CD8-positive, alpha-beta memory T cell (primary cell): ENCODE data around the gene ALKBH3. TPM values are rescaled to one million over a fixed set of nuclear protein-coding genes. Genes with fewer than 3 reads are reported as not detected.

ENCODE experiments used
- CTCF ChIA-PET: fragments of 350-600 bp; sonication (Branson Sonifier 250); formaldehyde crosslinking; loops from one replicate; lab custom pipeline; 2021; ENCODE audit warnings: antibody characterized with exemption; lab: Charles Lee
- POLR2A ChIA-PET: fragments of 350-600 bp; sonication (Branson Sonifier 250); formaldehyde crosslinking; loops from one replicate; lab custom pipeline; 2021; ENCODE audit warnings: antibody characterized with exemption; lab: Charles Lee
- DNase-seq, 5 donors: peaks; one replicate each; pipeline versions ENCODE4 v3.0.0 to v3.0.0-alpha.2; 2020 to 2022; ENCODE audit warnings: mixed read lengths in 1 of 5
- H3K27ac ChIP-seq: one replicate; pipeline ENCODE4 v1.7.0; 2013; ENCODE audit warnings: low read depth, mild to moderate bottlenecking, low read length, moderate library complexity
- H3K27me3 ChIP-seq: 2 replicates; pipeline ENCODE4 v1.7.0; 2013; ENCODE audit warnings: low read length, mild to moderate bottlenecking; ENCODE audit not compliant: insufficient read depth, poor library complexity, severe bottlenecking
- H3K36me3 ChIP-seq: 2 replicates; pipeline ENCODE4 v1.7.0; 2013; ENCODE audit warnings: mild to moderate bottlenecking, low read length, moderate library complexity; ENCODE audit not compliant: insufficient read depth
- H3K4me1 ChIP-seq: 2 replicates; pipeline ENCODE4 v1.7.0; 2013; ENCODE audit warnings: mild to moderate bottlenecking, low read length, moderate library complexity; ENCODE audit not compliant: insufficient read depth
- H3K4me3 ChIP-seq: 2 replicates; pipeline ENCODE4 v1.7.0; 2013; ENCODE audit warnings: mild to moderate bottlenecking, low read length
- H3K9me3 ChIP-seq: 2 replicates; pipeline ENCODE4 v1.7.0; 2013; ENCODE audit warnings: mild to moderate bottlenecking, low read length
- H3K27ac Mint-ChIP-seq, 8 donors: one replicate each; pipeline ENCODE4 v1.8.0; 2020 to 2021; ENCODE audit warnings: mixed read lengths in 8 of 8, mild to moderate bottlenecking in 6 of 8, inconsistent platforms in 3 of 8, moderate library complexity in 3 of 8
- H3K27me3 Mint-ChIP-seq, 2 donors: one replicate each; pipeline ENCODE4 v1.8.0; 2020 to 2021; ENCODE audit warnings: mixed read lengths in 2 of 2, mild to moderate bottlenecking in 1 of 2, moderate library complexity in 1 of 2
- H3K36me3 Mint-ChIP-seq, 3 donors: one replicate each; pipeline ENCODE4 v1.8.0; 2020 to 2021; ENCODE audit warnings: mixed read lengths in 3 of 3, inconsistent platforms in 1 of 3, mild to moderate bottlenecking in 1 of 3
- H3K4me1 Mint-ChIP-seq, 3 donors: one replicate each; pipeline ENCODE4 v1.8.0; 2020 to 2021; ENCODE audit warnings: mixed read lengths in 3 of 3, inconsistent platforms in 1 of 3, mild to moderate bottlenecking in 1 of 3
- H3K4me3 Mint-ChIP-seq, 7 donors: one replicate each; pipeline ENCODE4 v1.8.0; 2020 to 2021; ENCODE audit warnings: mixed read lengths in 7 of 7, mild to moderate bottlenecking in 6 of 7, moderate library complexity in 4 of 7, inconsistent platforms in 2 of 7
- H3K9me3 Mint-ChIP-seq, 5 donors: one replicate each; pipeline ENCODE4 v1.8.0; 2020 to 2022; ENCODE audit warnings: mixed read lengths in 5 of 5, mild to moderate bottlenecking in 3 of 5, moderate library complexity in 2 of 5, inconsistent platforms in 1 of 5
- polyA plus RNA-seq: library from polyadenylated mRNA; unstranded; fragments of 300-500 nt; fragmentation: Illumina TruSeq; gene quantifications from one replicate; pipeline ENCODE4 v1.2.3, GENCODE V29; 2021
- total RNA-seq, 2 experiments: library from RNA; stranded (reverse); gene quantifications; one replicate each; pipeline ENCODE4 v1.2.3, GENCODE V29; 2021

The ALKBH3 gene
- total and polyA plus RNA-seq, 3 experiments from 2014 or later, result 38.3 to 51.5 (median 51.1) TPM

- POLR2A ChIA-PET, result no interaction called here
- Mint-ChIP-seq H3K4me1 (peaks cover 19 to 24% (median 23%) of the 10 kb centered on the region in 3 donors), H3K36me3 (no peaks in the 10 kb centered on the region), H3K27ac (peak overlapping the region in 2 of 8 donors; percentile 23 to 46), H3K4me3 (no peak overlapping the region), H3K27me3 (peaks cover 17 to 38% of the 10 kb centered on the region in 2 donors), H3K9me3 (no peaks in the 10 kb centered on the region)
- DNase-seq, result no peak
- H3K4me3 ChIP-seq, result no peak overlapping the region
- H3K27ac ChIP-seq, result no peak overlapping the region
- H3K4me1 ChIP-seq, result peaks cover 17% of the 10 kb centered on the region
- H3K36me3 ChIP-seq, result no peaks in the 10 kb centered on the region
- H3K9me3 ChIP-seq, result no peaks in the 10 kb centered on the region
- H3K27me3 ChIP-seq, result no peaks in the 10 kb centered on the region
- CTCF ChIA-PET, result no interaction called here
Measured at GRCh38 chr11:43871051-43871450, 9.6 kb upstream of the ALKBH3 start.

DNA sequence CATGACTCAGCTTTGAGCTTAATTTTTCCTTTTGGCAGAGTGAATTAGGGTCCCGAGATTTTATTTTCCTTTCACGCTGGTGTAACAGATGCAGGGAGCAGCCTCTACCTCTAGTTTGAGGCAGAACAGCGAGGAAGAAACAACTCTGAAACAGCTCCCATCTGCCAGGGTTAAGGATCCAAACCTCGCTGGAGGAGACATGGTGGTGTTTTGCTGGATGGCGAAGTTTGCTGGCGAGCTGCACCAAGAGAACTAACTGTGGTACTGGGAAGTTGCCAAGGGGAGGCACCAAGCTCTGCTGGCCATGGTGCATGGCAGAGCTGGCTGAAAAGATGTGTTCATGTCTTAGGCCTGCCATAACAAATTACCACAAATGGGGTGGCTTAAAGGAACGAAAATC is 7.6 kb upstream of the ALKBH3 start:
- peaks cover 14 to 19% (median 17%) of the 10 kb centered on the region in 3 donors for H3K4me1 Mint-ChIP-seq
- peaks cover 17% of the 10 kb centered on the region for H3K4me1 ChIP-seq
- H3K36me3 ChIP-seq, result no peaks in the 10 kb centered on the region
- DNase-seq, result no peak
- H3K27ac ChIP-seq, result no peak overlapping the region
- H3K27ac Mint-ChIP-seq, result no peak overlapping the region
- no peak overlapping the region for H3K4me3 Mint-ChIP-seq
- peaks cover 0 to under 1% (median 0%) of the 10 kb centered on the region in 5 donors for H3K9me3 Mint-ChIP-seq
- ChIA-PET CTCF (interaction anchor here (0.8 to 1.5 kb wide), 2 partner anchors 11 to 17 kb away, joined by 3 to 4 read pairs; no protein-coding TSS in a partner anchor), POLR2A (no interaction called here)
- no peaks in the 10 kb centered on the region for H3K9me3 ChIP-seq
- no peaks in the 10 kb centered on the region for H3K27me3 ChIP-seq
- no peak overlapping the region for H3K4me3 ChIP-seq
- peaks cover 0 to 2% (median 0%) of the 10 kb centered on the region in 3 donors for H3K36me3 Mint-ChIP-seq
- peaks cover 18 to 53% of the 10 kb centered on the region in 2 donors for H3K27me3 Mint-ChIP-seq

DNA sequence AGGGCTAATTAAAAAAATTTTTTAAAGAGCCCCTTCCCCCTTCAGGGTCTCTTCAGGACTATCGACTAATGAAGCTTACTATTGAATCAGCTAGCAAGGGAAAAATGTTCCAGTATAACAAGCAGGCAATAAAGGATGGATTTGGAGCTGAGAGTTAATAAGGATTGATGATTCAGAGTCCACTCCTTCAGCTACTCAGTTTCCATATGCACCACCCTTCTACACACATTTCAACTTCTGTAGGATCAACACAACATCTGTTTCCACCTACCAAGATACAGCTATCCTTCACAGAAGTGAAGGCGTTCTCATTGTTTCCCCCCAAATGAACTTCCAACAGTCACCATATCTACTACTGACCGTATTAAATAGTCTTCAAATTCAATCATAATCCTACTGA is 6.6 kb upstream of the ALKBH3 start:
- CTCF ChIA-PET, result interaction anchor here (1.0 kb wide), 1 partner anchor 16 kb away, joined by 3 read pairs; no protein-coding TSS in a partner anchor
- H3K4me3 Mint-ChIP-seq, result no peak overlapping the region
- POLR2A ChIA-PET, result interaction anchor here (0.6 kb wide), 1 partner anchor 1895 kb away, joined by 3 read pairs; no protein-coding TSS in a partner anchor
- H3K27me3 Mint-ChIP-seq, result peaks cover 21 to 60% of the 10 kb centered on the region in 2 donors
- no peak for DNase-seq
- peaks cover 0 to 3% (median 0%) of the 10 kb centered on the region in 5 donors for H3K9me3 Mint-ChIP-seq
- Histone ChIP-seq H3K4me3 (no peak overlapping the region), H3K4me1 (peaks cover 8% of the 10 kb centered on the region), H3K36me3 (no peaks in the 10 kb centered on the region), H3K27me3 (no peaks in the 10 kb centered on the region), H3K27ac (no peak overlapping the region), H3K9me3 (no peaks in the 10 kb centered on the region)
- peaks cover 0 to 5% (median 0%) of the 10 kb centered on the region in 3 donors for H3K36me3 Mint-ChIP-seq
- peaks cover 6 to 8% (median 7%) of the 10 kb centered on the region in 3 donors for H3K4me1 Mint-ChIP-seq
- no peak overlapping the region for H3K27ac Mint-ChIP-seq

DNA sequence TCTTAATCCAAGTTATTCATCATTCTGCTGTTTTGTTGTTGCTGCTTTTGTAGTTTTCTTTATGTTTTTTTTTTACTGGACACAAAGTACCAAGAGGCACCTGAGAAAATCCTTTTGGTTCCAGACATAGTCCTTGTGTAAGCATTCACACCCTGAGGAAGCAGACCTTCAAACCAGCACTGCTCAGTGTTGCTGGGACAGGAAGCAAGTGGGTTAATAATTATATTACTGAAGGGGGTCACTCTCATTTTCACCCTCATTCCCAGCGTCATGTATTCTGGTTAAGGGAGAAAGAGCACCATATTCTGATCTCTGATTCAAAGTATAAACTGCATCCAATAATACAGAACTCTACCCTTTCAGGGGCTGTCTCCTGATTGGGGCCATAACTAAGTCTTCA is 5.9 kb upstream of the ALKBH3 start:
- Histone ChIP-seq H3K27ac (no peak overlapping the region), H3K27me3 (no peaks in the 10 kb centered on the region), H3K4me1 (peaks cover 1% of the 10 kb centered on the region), H3K4me3 (no peak overlapping the region), H3K9me3 (no peaks in the 10 kb centered on the region), H3K36me3 (no peaks in the 10 kb centered on the region)
- Mint-ChIP-seq H3K27ac (no peak overlapping the region), H3K4me3 (no peak overlapping the region), H3K4me1 (peaks cover 0 to 1% (median under 1%) of the 10 kb centered on the region in 3 donors), H3K27me3 (peaks cover 21 to 63% of the 10 kb centered on the region in 2 donors), H3K36me3 (peaks cover 0 to 5% (median 0%) of the 10 kb centered on the region in 3 donors), H3K9me3 (peaks cover 0 to 3% (median 0%) of the 10 kb centered on the region in 5 donors)
- POLR2A ChIA-PET, result no interaction called here
- no peak for DNase-seq
- CTCF ChIA-PET, result no interaction called here

DNA sequence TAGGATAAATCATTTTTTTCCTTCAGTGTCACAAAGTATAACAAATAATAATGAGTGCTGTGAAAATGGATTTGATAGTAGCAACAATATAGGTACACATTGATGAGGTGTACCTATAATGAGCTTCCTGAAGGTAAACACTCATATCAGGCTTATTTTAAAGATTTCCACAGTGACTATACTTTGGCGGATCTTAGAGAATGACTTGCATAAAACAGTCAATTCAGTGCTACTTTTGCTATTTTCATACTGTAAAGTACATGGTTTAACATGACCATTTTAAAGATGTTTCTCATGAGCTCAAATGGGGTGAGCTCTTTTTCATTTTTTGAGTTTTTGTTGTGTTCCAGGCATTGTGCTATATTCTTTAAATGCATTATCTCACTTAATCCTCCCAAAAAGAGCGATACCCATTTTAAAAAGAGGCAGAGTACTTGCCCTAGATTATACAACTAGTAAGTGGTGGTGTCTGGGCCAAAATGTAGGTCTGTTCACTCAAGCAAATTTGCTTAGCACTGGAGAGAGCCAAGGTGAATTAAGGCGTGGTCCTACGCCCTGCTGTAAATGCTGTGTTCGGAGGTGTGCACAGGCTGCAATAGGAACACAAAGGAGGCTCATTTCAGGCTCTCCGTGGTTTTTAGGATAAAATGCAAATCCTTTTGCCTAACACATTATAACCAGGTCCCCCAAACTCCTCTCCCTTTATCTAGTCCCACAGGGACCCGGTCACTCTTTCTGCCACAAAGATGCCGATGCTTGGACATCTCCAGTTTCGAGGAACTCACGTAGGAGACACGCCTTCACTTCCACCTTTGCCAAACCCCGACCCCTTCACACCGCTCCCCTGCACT is 617 bp upstream of the ALKBH3 start:
- Mint-ChIP-seq H3K9me3 (peaks cover 0 to 3% (median 3%) of the 10 kb centered on the region in 5 donors), H3K4me3 (peak overlapping the region; percentile 87 to 99 (median 94)), H3K27me3 (peaks cover 13 to 33% of the 10 kb centered on the region in 2 donors), H3K27ac (peak overlapping the region; percentile 84 to 97 (median 92)), H3K36me3 (peaks cover 10 to 36% (median 18%) of the 10 kb centered on the region in 3 donors), H3K4me1 (peaks cover 30 to 41% (median 31%) of the 10 kb centered on the region in 3 donors)
- no peak for DNase-seq
- peak overlapping the region; percentile 52 for H3K27ac ChIP-seq
- H3K27me3 ChIP-seq, result no peaks in the 10 kb centered on the region
- H3K4me3 ChIP-seq, result peak overlapping the region; percentile 71
- peaks cover 16% of the 10 kb centered on the region for H3K36me3 ChIP-seq
- H3K9me3 ChIP-seq, result no peaks in the 10 kb centered on the region
- ChIA-PET CTCF (no interaction called here), POLR2A (interaction anchor here (0.7 to 1.0 kb wide), 2 partner anchors 11 to 200 kb away, joined by 3 read pairs; partner anchors contain the start of gene HSD17B12)
- H3K4me1 ChIP-seq, result peaks cover 18% of the 10 kb centered on the region

GRCh38 chr11:43892851-43893250 is 12.2 kb downstream of the ALKBH3 start:
- no peaks in the 10 kb centered on the region for H3K9me3 Mint-ChIP-seq
- no peaks in the 10 kb centered on the region for H3K4me1 ChIP-seq
- H3K27me3 Mint-ChIP-seq, result no peaks in the 10 kb centered on the region
- POLR2A ChIA-PET, result no interaction called here
- no peak overlapping the region for H3K27ac ChIP-seq
- peaks cover 40% of the 10 kb centered on the region for H3K36me3 ChIP-seq
- no peaks in the 10 kb centered on the region for H3K9me3 ChIP-seq
- CTCF ChIA-PET, result no interaction called here
- peaks cover 6 to 19% (median 13%) of the 10 kb centered on the region in 3 donors for H3K4me1 Mint-ChIP-seq
- H3K4me3 Mint-ChIP-seq, result no peak overlapping the region
- no peak overlapping the region for H3K4me3 ChIP-seq
- H3K27me3 ChIP-seq, result no peaks in the 10 kb centered on the region
- H3K27ac Mint-ChIP-seq, result no peak overlapping the region
- peaks cover 12 to 87% (median 29%) of the 10 kb centered on the region in 3 donors for H3K36me3 Mint-ChIP-seq
- no peak for DNase-seq

DNA sequence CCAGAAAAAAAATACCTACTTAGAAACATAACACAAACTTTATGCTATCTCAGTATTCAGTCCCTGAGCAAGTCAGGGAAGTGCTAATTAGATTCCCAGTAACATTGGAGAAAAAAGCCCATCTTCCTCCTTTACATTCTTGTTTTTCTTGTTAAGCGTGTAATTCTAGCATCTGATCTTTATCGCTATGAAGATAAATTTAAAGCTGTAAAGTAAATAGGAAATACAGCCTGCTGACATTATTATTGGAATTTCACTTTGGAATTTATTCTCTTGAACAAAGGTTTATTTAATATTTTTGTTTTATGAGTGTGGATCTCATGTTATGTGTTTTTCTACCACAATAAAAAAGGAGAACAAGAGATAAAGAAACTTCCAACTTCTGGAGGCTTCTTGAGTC is 13.9 kb downstream of the ALKBH3 start:
- no peaks in the 10 kb centered on the region for H3K27me3 Mint-ChIP-seq
- no peak for DNase-seq
- peaks cover 42% of the 10 kb centered on the region for H3K36me3 ChIP-seq
- ChIA-PET POLR2A (no interaction called here), CTCF (no interaction called here)
- H3K9me3 ChIP-seq, result no peaks in the 10 kb centered on the region
- H3K4me1 ChIP-seq, result no peaks in the 10 kb centered on the region
- H3K27ac Mint-ChIP-seq, result peak overlapping the region in 1 of 8 donors; percentile 10
- no peak overlapping the region for H3K4me3 ChIP-seq
- H3K36me3 Mint-ChIP-seq, result peaks cover 12 to 90% (median 37%) of the 10 kb centered on the region in 3 donors
- no peak overlapping the region for H3K4me3 Mint-ChIP-seq
- H3K27me3 ChIP-seq, result no peaks in the 10 kb centered on the region
- H3K4me1 Mint-ChIP-seq, result peaks cover 6 to 19% (median 13%) of the 10 kb centered on the region in 3 donors
- H3K27ac ChIP-seq, result no peak overlapping the region
- no peaks in the 10 kb centered on the region for H3K9me3 Mint-ChIP-seq

GRCh38 chr11:43895601-43896000 is 15.0 kb downstream of the ALKBH3 start:
- Histone ChIP-seq H3K4me3 (no peak overlapping the region), H3K27me3 (no peaks in the 10 kb centered on the region), H3K27ac (no peak overlapping the region), H3K4me1 (no peaks in the 10 kb centered on the region), H3K9me3 (no peaks in the 10 kb centered on the region), H3K36me3 (peaks cover 38% of the 10 kb centered on the region)
- ChIA-PET CTCF (no interaction called here), POLR2A (no interaction called here)
- Mint-ChIP-seq H3K4me1 (peaks cover 2 to 16% (median 8%) of the 10 kb centered on the region in 3 donors), H3K9me3 (no peaks in the 10 kb centered on the region), H3K4me3 (no peak overlapping the region), H3K27ac (no peak overlapping the region), H3K36me3 (peaks cover 9 to 85% (median 35%) of the 10 kb centered on the region in 3 donors), H3K27me3 (no peaks in the 10 kb centered on the region)
- no peak for DNase-seq
